C1 segment of cervical spinal cord (tissue), 14 donors: Measurements from ENCODE around the gene SFMBT2.
"Not testable (repeated sequence)": the region's sequence is repeated elsewhere in the genome, so short reads cannot be mapped to it uniquely, and the experiment has no call there.

Experiments used
- DNase-seq, 14 donors: peaks; one replicate each; lab custom pipeline; 2025; lab: John Stamatoyannopoulos, UW

SFMBT2 gene

GRCh38 chr10:7327885-7328284, 82.9 kb downstream of the SFMBT2 start:
- no peak for DNase-seq

GRCh38 chr10:7322623-7323022, 88.2 kb downstream of the SFMBT2 start:
- no peak for DNase-seq

- DNase-seq: no peak
Measured at GRCh38 chr10:7320072-7320471, 90.8 kb downstream of the SFMBT2 start.

DNA sequence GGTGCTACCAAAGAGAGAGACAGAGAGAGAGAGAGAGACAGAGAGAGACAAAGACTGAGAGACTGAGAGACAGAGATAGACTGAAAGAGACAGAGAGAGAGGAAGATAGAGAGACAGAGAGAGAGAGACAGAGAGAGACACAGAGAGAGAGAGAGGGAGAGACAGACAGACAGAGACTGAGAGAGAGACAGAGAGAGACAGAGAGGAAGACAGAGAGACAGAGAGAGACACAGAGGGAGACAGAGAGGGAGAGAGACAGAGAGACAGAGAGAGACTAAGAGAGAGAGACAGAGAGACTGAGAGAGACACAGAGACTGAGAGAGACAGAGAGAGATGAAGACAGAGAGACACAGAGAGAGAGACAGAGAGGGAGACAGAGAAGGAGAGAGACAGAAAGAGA, 91.2 kb downstream of the SFMBT2 start:
- no peak for DNase-seq

- peak in 2 of 14 donors; percentile 28 to 52 for DNase-seq
Measured at GRCh38 chr10:7318836-7319235, 92.0 kb downstream of the SFMBT2 start.

DNA sequence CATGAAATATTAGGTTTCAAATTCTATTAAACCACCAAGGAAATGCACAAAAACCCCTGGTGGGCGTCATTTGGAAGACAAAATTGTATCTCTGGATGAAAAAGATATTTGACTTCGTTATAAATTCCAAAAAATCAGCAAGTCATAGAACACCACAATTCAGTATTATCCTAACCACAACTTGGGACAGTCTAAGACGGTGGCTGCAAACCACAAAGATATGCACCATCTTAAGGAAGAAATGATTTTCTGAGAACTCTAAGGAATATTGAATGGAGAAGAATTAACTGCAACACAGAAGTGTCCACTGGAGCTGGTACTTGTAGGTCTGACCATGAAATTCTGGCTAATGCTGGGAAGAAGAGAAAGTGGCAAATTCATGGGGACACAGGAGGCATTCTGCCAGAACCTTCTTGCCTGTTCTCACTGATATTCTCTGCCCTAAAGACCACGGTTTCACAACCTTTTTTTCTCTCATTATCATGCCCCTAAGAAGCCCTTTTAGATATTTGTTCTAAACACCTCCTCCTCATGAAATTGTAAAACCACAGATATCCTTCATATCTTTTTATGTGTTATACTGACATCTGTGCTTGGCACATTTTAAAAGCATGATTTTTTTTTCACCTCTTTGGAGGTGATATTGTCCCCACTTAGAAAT, 92.9 kb downstream of the SFMBT2 start:
- DNase-seq: peak in 1 of 14 donors; percentile 15

- DNase-seq: no peak
Measured at GRCh38 chr10:7316839-7317238, 94.0 kb downstream of the SFMBT2 start.

DNA sequence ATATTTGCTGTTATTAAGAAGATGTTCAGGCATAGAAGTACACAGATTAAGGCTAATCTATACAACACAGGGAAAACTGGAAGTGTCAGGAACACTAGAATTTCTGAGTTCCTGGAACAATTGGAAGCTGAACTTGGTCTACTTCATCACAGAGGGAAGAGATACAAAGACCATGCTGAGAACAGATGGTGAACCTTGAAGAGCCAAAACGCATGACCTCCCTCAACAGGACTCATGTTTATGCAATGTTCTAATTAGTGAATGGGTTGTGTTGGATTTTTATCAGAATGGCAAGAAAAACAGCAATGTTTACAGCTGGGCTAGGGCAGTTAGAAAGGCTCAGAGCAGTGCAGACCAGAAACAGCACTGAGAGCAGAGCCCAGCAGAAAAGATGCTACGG, 94.9 kb downstream of the SFMBT2 start:
- DNase-seq: peak in 1 of 14 donors; percentile 66

GRCh38 chr10:7314170-7314569, 96.7 kb downstream of the SFMBT2 start:
- no peak for DNase-seq

DNA sequence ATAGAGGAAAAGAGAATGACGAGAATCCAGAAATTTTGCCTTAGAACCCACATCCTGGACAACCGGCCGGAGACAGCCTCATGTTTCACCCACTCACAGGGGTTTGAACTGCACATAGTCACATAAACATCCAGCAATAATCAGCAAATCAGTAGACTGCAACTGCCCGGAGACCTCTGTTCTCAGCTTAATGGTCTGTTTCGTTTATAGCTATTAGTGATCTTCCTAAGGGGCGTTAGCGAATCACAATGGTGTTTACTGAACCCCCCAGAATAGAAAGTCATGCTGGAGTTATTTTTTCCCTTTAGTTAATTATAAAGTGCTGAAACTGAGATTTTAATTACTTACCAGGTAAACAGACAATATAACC, 98.4 kb downstream of the SFMBT2 start:
- no peak for DNase-seq

- DNase-seq: not testable (repeated sequence)
Measured at GRCh38 chr10:7311850-7312487, 98.9 kb downstream of the SFMBT2 start.

DNA sequence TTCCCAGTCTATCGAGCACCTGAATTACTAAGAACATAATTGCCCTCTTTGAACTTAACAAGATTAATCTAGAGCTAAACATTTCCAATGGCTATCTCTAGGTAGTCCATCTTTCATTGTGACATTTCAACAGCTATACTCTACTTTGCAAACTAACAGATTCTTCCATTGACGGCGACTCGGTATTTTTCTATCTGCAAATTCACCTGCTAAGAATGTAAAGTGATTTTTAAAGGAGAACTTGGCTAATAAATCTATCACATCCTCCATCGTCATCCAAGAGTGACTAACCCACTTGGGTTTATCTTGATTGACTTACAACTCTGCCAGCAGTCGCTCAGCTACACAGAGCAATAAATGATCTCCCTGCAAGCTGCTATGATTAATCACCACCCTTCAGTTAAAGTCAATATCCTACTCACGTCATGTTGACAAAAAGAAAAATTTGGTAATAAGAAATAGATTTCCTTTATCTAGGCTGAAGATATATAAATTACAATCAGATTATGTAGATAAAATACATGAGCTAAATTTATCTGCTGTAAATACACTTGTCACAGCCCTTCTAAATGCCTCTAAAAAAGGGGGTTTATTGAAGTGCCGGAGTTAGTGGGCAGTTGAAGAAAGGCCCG, 99.5 kb downstream of the SFMBT2 start:
- no peak for DNase-seq

DNA sequence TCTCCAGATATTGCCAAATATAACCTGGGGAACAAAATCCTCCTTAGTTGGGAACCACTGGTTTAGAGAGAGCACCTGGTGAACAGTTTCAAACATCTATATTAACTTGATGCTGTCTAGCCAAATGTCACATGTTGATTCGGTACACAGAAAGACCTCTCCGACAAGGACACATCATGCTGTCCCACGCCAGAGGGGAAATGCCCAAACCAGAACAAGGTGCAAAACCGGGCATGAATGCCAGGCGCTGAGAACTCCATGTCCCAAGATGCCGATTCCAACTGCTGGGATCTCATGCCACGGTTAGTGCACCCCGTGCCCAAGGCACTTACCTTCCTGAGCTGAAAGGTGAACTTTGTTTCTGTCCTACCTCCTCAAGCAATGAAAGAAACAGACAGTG, 100.8 kb downstream of the SFMBT2 start:
- DNase-seq: no peak

DNA sequence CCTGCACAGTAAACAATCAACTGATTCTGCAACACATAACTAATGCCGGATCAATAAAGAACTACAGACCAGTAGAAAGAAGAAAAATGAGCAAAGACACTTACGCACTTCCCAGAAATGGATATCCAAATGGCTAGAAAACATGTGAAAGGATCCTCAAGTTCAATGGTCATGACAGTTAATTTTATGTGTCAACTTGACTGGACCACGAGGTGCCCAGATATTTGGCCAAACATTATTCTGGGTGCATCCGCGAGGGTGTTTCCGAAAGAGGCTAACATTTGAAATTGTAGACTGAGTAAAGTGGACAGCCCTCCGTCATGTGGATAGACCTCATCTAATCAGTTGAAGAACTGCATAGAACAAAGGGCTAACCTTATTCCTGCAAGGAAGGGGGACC, 102.0 kb downstream of the SFMBT2 start:
- DNase-seq: no peak

DNA sequence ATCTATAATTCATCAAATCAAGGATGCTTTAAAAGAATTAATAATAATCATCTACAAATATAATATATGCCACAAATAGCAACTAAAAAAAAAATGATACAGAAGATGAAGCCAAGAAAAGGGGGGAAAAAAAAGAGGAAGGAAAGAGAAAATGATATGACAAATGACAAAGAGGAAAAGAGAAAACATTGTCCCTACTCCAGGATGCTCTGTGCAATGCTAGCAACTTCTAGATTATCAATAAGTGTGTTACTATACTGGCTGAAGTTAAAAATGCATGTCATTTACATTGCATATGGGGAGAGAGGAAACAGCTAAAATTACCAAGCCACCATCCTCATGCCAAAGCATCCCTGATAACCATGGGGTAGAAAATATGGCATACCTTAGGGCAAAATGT, 104.2 kb downstream of the SFMBT2 start:
- no peak for DNase-seq

DNA sequence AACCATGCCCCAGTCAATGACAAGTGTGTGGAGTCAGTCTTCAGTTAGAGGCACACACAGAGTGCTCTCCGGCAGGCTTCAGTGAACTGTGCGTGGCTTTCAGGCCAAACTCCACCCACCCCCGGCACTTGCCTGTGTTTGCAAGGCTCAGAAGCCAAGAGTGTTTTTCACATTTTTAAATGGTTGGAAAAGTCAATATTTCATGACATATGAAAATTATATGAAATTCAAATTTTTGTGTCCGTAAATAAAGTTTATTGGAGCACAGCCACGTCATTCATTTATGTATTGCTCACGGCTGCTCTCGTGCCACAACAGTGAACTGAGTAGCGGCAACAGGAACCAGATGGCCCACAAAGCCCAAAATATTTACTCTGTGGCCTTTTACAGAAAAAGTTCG, 104.7 kb downstream of the SFMBT2 start:
- peak in 1 of 14 donors; percentile 12 for DNase-seq

- no peak for DNase-seq
Measured at GRCh38 chr10:7305053-7305452, 105.8 kb downstream of the SFMBT2 start.

GRCh38 chr10:7304110-7304509, 106.7 kb downstream of the SFMBT2 start:
- no peak for DNase-seq

DNA sequence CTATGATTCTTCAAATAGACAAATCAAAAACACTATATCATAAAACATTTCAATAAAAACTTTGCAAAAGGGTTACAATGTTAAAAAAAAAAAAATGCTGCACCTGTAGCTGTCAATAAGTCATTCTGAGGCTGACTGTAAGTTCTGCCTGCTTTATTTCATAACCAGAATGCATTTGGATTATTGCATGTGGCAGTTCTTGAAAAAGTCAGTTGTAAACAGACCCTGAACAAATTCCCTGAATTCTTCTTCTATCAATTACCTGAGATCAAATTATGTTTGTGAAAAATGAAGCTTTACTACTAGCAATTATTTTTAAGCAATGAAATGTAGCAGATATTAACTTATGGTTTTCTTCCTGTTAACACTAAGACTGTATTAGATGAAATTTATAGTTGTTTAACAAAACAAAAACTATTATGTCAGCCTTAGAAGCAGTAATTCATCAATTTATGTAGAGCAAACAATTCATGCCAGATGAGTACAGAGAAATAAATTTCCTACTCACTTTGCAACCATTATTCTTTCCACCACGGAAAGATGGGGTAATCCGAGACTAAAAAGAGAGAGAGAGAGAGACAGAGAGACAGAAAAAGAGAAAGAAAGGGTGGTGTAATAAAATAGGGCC, 107.8 kb downstream of the SFMBT2 start:
- DNase-seq: no peak

- no peak for DNase-seq
Measured at GRCh38 chr10:7302392-7302906, 108.4 kb downstream of the SFMBT2 start.

- DNase-seq: no peak
Measured at GRCh38 chr10:7301006-7301778, 109.6 kb downstream of the SFMBT2 start.
